ENCODE results near the gene MYRIP.

DNA sequence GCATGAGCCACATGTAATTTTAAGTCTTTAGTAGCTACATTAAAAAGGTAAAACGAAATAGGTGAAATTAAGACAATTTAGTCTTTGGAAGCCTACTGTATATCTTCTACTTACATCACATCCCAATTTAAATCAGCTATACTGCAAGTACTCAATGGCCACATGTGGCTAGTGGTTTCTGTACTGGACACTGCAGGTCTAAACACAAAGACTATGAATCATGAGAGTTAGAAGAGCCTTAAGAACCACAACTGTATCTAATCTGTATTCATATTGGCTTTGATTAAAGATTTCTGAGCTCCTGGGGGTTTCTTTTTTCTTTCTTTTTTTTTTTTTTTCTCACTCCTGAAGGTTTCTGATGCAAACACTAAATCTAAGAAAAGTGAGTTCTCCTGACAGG is 497.8 kb downstream of the MYRIP start:
- no peak for TF ChIP-seq CTCF (IDR thresholded peaks at IDR 0.05)
- no peak for TF ChIP-seq POLR2A (IDR thresholded peaks at IDR 0.05)

Measured in adrenal gland (tissue), 5 donors.